Right lobe of liver (tissue), 6 donors: ENCODE measurements around the gene CA5A. TPM values are rescaled to one million over a fixed set of nuclear protein-coding genes. Genes with fewer than 3 reads are reported as not detected.
A peak's percentile ranks its signal among the peaks of the same experiment; 100 is the strongest.
"Not testable (repeated sequence)": the region's sequence is repeated elsewhere in the genome, so short reads cannot be mapped to it uniquely, and the experiment has no call there.

Source experiments
- ATAC-seq, 4 donors: fragments of 200-7000 bp; cut with Tn5 transposase; one replicate each; pipeline ENCODE4 v1.9.1; 2020; ENCODE audit warnings: mild to moderate bottlenecking in 4 of 4, moderate library complexity in 4 of 4
- DNase-seq, 3 donors: peaks; one replicate each; pipeline ENCODE4 v3.0.0-alpha.2; 2020
- H3K27ac ChIP-seq, 3 donors: fragments of 200-600 bp; one replicate each; pipeline ENCODE4 v1.8.0; 2022
- H3K27me3 ChIP-seq, 2 donors: fragments of 200-600 bp; one replicate each; pipeline ENCODE4 v1.8.0; 2022
- H3K36me3 ChIP-seq, 4 donors: fragments of 200-600 bp; sonication (generic) in 1 of 4; one replicate each; pipeline versions ENCODE4 v1.5.1 to v1.8.0; 2017 to 2022; ENCODE audit warnings: control low read depth in 1 of 4
- H3K4me1 ChIP-seq, 4 donors: fragments of 200-600 bp; sonication (generic) in 1 of 4; one replicate each; pipeline versions ENCODE4 v1.5.1 to v1.8.0; 2017 to 2022; ENCODE audit warnings: control low read depth in 1 of 4
- H3K4me3 ChIP-seq, 3 donors: fragments of 200-600 bp; one replicate each; pipeline ENCODE4 v1.8.0; 2022
- H3K9me3 ChIP-seq, 4 donors: fragments of 200-600 bp; sonication (generic) in 1 of 4; one replicate each; pipeline versions ENCODE4 v1.5.1 to v1.8.0; 2017 to 2022; ENCODE audit warnings: control low read depth in 1 of 4
- CTCF ChIP-seq, 4 donors: fragments of 200-600 bp in 3 of 4; fragments of 450-650 bp in 1 of 4; IDR thresholded peaks; one replicate each; pipeline versions ENCODE4 v1.5.1 to v1.8.0; 2016 to 2022; ENCODE audit warnings: antibody characterized with exemption in 4 of 4, mild to moderate bottlenecking in 2 of 4
- POLR2A ChIP-seq: fragments of 450-650 bp; IDR thresholded peaks from one replicate; pipeline ENCODE4 v1.6.1; 2017; ENCODE audit warnings: antibody characterized with exemption, mild to moderate bottlenecking
- WGBS: methylation state at CpG from one replicate; pipeline ENCODE4 v1.1.6; 2018; ENCODE audit warnings: low coverage, low lambda C conversion rate; ENCODE audit not compliant: insufficient coverage; ENCODE audit errors: missing lambda C conversion rate; 5-methylcytosine and 5-hydroxymethylcytosine counted together
- intact Hi-C, 2 donors: fragments of 100-400 bp; cut with DNase I; formaldehyde crosslinking; loops; one replicate each; pipeline versions ENCODE4 v1.11.2 to v1.14.1; 2022
- total RNA-seq, 6 experiments: library from RNA; depleted of rRNA in 2 of 6; stranded (reverse); fragments of >200 nt in 2 of 6; fragmentation: NEBNext Ultra II Directional in 3 of 6; extraction: Animal tissue kit (Norgen Biotek cat#: 25700) in 3 of 6; gene quantifications; one replicate each; pipeline versions ENCODE4 v1.1.0 to v1.2.4, GENCODE V29; 2016 to 2023
- donor health status: DM: no; HTN: yes; CAD: no.
- donor health status: DM: no; HTN: no; CAD: no.
- donor health status: DM: no; HTN: no; CAD: no.
- donor health status: DM: no; HTN: yes; CAD: no.
- donor health status: DM: no; HTN: yes; CAD: no.

The CA5A gene
- total RNA-seq, 6 experiments from 2014 or later, result 26.5 to 59.6 (median 30.2) TPM

GRCh38 chr16:87983072-87983736, 46.9 kb upstream of the CA5A start:
- ATAC-seq, result peak; percentile 57 to 75 (median 70)

GRCh38 chr16:87982581-87983041, 46.3 kb upstream of the CA5A start:
- Histone ChIP-seq H3K27ac (peak overlapping the region in 2 of 3 donors; percentile 35 to 50), H3K4me1 (peaks cover 0 to 30% (median 8%) of the 10 kb centered on the region in 4 donors), H3K27me3 (no peaks in the 10 kb centered on the region), H3K4me3 (no peak overlapping the region), H3K36me3 (peaks cover 0 to 12% (median under 1%) of the 10 kb centered on the region in 4 donors), H3K9me3 (no peaks in the 10 kb centered on the region)
- 56% methylated on average over 9 of the region's 17 CpGs for WGBS
- ATAC-seq (peak; percentile 75 to 86 (median 78)), DNase-seq (peak; percentile 71 to 86 (median 81))
- no peak for TF ChIP-seq POLR2A
- no peak for TF ChIP-seq CTCF (IDR thresholded peaks at IDR 0.05)
- intact Hi-C loops, result no loop called here

More at GRCh38 chr16:87983072-87983736, 46.9 kb upstream of the CA5A start:
- H3K4me3 ChIP-seq, H3K27me3 ChIP-seq, intact Hi-C loops, H3K9me3 ChIP-seq, DNase-seq: not testable (repeated sequence)
- H3K36me3 ChIP-seq, result peaks cover 0 to 12% (median under 1%) of the 10 kb centered on the region in 4 donors
- WGBS, result 20% methylated on average over 14 of the region's 20 CpGs
- TF ChIP-seq CTCF (IDR thresholded peaks at IDR 0.05), result peak in 3 of 4 donors; percentile 35 to 64 (median 40)
- peak overlapping the region in 1 of 3 donors; percentile 50 for H3K27ac ChIP-seq
- peaks cover 0 to 30% (median 8%) of the 10 kb centered on the region in 4 donors for H3K4me1 ChIP-seq

- peaks cover 0 to 12% (median under 1%) of the 10 kb centered on the region in 4 donors for H3K36me3 ChIP-seq
- ATAC-seq, H3K9me3 ChIP-seq, intact Hi-C loops, DNase-seq, H3K4me3 ChIP-seq, H3K27me3 ChIP-seq, H3K27ac ChIP-seq: not testable (repeated sequence)
- 96% methylated on average over 4 of the region's 4 CpGs for WGBS
- peaks cover 0 to 30% (median 8%) of the 10 kb centered on the region in 4 donors for H3K4me1 ChIP-seq
These were observed 45.0 kb upstream of the CA5A start for GRCh38 chr16:87981376-87981775.

GRCh38 chr16:87979911-87980630, 43.7 kb upstream of the CA5A start:
- ATAC-seq, H3K9me3 ChIP-seq, H3K4me3 ChIP-seq, DNase-seq, intact Hi-C loops, H3K27me3 ChIP-seq: not testable (repeated sequence)
- Histone ChIP-seq H3K36me3 (peaks cover 0 to 12% (median under 1%) of the 10 kb centered on the region in 4 donors), H3K27ac (peak overlapping the region in 2 of 3 donors; percentile 43 to 53), H3K4me1 (peaks cover 0 to 26% (median 8%) of the 10 kb centered on the region in 4 donors)
- WGBS, result 31% methylated on average over 8 of the region's 12 CpGs

GRCh38 chr16:87979352-87979751, 43.0 kb upstream of the CA5A start:
- Histone ChIP-seq H3K4me3 (no peak overlapping the region), H3K4me1 (peaks cover 0 to 26% (median 8%) of the 10 kb centered on the region in 4 donors), H3K9me3 (no peaks in the 10 kb centered on the region), H3K27ac (peak overlapping the region in 2 of 3 donors; percentile 53 to 55), H3K27me3 (no peaks in the 10 kb centered on the region), H3K36me3 (peaks cover 0 to 6% (median under 1%) of the 10 kb centered on the region in 4 donors)
- intact Hi-C loops, result no loop called here
- ATAC-seq (peak; percentile 85 to 88 (median 86)), DNase-seq (peak; percentile 81 to 90 (median 89))
- TF ChIP-seq CTCF (IDR thresholded peaks at IDR 0.05) (no peak), POLR2A (no peak)
- WGBS, result 24% methylated on average over 6 of the region's 8 CpGs
